CMK (cell line): ENCODE results near the gene ECE1.
"Not testable (repeated sequence)": the region's sequence is repeated elsewhere in the genome, so short reads cannot be mapped to it uniquely, and the experiment has no call there.

ENCODE experiments used
- DNase-seq: peaks from one replicate; pipeline ENCODE4 v3.0.0-alpha.2; 2010; ENCODE audit warnings: low read depth

Gene ECE1

DNA sequence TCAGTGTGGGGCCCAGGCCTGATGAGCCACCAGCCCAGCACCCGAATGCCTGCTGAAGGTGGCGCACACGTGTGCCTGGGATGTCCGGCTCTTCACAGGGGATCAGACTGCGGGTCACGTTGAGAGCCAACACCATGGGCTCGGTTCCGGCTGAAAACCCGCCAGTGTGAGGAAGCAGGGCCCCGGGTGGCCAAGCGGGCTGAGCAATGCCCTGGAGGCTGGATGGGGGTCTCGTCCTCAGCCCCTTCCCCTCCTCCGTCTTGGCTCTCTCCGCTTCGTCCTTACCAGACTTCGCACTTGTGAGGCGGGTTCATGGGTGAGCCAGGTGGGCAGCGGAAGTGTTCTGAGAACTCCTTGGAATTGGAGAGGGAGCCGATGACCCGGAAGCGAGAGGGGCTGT is 70.6 kb downstream of the ECE1 start:
- DNase-seq, result no peak

DNA sequence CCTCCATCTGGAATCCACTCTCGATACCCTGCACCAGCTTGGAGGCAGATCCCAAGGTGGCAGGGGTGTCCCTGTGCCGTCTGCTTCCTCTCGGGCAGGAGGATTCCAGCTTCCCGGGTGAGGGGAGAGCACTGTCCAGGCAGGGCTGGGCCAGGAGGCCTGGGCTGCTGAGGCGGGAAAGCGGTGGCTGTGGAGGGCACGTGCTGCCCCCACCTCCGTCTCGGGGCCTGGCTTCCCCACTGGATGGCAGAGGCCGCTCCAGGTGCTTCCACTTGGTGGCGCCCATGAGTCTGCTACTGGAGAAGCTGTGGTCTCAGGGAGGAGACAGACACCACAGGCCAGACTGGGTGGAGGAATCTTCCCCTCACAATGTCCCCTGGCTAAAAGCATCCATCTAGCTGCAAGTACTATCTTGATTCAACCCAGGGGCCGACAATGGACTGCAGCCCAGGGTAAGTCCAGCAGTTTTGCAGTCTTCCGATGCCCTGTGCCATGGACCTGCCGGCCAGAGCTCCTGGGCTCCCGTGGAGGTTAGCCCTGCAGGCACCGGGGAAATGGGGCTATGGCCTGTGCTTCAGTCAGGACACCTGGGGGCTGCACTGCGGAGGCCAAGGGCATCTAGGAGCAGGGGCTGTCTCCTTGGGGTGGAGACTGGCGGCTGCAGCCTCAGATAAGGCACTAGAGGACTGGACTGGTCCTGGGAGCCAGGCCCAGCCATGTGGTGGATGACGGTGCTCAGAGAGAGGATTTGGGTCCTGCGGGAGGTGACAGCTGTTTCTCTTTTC is 72.3 kb downstream of the ECE1 start:
- DNase-seq, result peak; percentile 25

DNA sequence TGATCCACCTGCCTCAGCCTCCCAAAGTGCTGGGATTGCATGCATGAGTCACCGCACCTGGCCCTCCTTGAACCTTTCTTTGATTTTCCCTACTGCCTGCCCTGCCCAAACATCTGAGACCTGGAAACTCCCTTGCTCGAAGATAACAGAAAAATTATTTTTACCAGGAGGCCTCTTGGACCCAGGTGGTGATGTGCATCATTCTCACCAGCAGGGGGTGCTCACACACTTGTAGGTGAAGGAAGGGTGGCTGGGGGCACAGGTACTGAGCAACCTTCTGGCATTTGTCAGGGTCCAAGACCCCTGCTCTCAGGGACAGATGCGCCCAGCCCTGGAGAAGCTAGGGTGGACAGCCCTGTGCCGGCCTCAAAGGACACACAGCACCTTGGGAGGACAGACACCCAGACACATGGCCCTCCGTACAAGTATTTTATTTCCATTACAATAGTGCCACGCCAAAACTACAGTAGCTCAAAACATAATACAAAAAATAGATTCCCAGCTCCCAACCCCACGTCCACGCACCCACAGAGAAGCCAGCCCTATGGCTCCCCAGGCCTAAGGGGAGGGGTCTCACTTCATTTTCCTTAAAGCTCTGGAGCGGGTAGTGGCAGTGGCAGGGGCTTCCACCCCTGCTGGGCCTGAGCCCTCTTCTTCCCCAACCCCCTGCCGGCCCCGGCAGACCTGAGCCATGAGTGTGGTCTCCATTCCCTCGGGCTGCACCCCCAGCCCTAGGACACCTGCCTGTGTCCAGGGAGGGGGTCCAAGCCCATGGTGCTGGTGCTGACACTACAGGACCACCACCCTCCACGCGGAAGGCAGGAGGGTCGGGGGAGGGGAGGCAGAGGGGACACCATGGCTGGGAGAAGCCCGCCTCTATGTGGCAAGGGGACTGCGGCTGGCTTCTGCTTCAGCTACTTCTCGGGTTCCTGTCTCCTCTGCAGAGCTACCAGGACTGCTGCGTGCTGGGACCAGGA is 73.1 kb downstream of the ECE1 start:
- DNase-seq, result peak; percentile 50

DNA sequence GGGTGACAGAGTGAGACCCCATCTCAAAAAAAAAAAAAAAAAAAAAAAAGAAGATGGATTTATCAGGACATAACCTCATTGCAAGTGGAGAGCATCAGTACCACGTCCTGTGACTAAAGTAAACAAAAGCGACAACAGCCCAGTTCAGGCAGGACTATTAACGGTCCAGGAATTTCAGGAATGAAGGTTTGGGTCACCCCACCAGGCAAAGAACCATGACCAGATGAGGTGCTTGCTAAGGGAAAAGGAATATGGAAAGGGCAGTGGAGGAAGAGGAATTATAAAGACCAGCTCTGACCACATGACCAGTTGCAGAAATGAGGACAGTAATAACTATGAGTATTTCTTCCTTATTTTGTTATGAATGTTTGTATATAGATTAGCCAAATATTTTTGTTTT is 78.1 kb downstream of the ECE1 start:
- no peak for DNase-seq

DNA sequence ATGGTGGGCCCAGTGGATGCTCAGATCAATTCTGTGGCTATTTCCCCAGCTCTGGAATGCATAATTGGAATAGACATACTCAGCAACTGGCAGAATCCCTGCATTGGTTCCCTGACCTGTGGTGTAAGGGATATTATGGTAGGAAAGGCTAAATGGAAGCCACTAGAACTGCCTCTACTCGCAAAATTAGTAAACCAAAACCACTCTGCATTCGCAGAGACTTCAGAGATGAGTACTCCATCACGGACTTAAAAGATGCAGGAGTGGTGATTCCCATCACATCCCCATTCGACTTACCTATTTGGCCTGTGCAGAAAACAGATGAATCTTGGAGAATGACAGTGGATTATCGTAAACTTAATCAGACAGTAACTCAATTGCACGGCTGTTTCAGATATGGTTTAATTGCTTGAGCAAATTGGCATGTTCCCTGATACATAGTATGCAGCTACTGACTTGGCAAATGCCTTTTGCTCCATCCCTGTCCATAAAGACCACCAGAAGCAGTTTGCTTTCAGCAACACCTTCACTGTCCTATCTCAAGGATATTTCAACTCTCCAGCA is 82.0 kb downstream of the ECE1 start:
- DNase-seq, result not testable (repeated sequence)

DNA sequence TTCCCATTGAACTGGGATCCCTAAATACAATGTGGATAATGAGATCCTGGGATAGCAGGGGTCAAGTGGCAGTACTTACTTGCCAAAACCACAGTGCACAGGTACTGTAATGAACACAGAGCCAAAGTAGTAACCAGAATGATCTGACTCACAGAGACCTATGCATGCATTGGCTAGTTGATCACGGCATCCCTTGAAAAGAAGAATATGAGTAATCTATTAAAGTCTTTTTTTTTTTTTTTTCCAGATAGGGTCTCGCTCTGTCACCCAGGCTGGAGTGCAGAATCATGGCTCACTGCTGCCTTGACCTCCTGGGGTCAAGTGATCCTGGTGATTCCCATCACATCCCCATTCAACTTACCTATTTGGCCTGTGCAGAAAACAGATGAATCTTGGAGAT is 84.1 kb downstream of the ECE1 start:
- no peak for DNase-seq

DNA sequence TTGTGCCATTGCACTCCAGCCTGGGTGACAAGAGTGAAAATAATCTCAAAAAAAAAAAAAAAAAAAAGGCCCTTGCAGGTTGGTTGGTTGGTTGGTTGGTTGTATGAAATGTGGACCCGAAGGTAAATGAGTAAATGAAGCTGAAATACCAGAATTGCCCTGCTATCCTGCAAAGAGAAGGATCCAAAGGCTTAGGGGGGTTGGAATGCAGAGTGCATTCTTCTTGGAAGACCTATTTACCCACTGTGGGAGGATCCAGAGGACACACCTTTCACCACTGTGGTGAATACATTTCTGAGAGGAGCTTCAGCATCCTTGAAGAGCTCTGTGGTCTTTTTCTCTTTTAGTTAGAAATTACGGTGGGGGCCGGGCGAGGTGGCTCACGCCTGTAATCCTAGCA is 84.8 kb downstream of the ECE1 start:
- no peak for DNase-seq

DNA sequence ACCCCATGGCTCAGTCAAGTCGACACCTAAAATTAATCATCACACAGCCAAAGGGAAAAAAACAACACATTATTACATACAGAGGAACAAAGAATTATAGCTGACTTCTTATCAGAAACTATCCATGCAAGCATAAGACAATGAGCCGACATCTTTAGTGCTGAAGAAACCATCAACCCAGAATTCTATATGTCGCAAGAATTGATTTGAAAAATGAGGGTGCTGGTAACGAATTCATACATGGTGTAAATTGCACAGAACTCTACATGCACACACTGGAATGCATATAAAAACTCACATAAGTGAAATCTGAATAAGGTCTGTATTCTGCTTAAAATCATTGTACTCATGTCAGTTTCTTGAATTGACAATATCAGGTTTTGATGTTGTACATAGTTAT is 88.6 kb downstream of the ECE1 start:
- no peak for DNase-seq

DNA sequence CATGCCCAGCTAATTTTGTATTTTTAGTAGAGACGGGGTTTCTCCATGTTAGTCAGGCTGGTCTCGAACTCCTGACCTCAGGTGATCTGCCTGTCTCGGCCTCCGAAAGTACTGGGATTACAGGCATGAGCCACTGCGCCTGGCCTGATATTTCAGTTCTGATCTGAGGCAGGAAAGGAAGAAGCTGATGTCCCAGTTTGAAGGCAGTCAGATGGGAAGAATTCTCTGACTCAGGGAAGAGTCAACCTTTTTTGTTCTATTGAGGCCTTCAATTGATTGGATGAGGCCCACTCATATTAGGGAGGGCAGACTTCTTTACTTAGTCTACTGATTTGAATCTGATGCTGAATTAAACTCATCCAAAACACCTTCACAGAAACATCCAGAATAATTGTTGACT is 89.0 kb downstream of the ECE1 start:
- not testable (repeated sequence) for DNase-seq

DNA sequence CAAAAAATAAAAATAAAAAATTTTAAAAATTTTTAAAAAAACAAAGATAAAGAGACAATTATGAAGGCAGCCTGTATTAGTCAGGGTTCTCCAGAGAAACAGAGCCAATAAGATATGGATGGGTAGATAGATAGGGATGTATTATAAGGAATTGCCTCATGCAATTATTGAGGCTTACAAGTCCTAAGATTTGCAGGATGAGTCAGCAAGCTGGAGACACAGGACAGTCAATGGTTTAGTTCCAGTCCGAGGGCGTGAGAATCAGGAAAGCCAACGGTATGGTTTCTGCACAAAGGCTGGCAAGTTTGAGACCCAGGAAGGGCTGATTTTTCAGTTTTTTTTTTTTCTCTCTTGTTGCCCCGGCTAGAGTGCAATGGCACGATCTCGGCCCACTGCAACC is 89.5 kb downstream of the ECE1 start:
- DNase-seq, result no peak

DNA sequence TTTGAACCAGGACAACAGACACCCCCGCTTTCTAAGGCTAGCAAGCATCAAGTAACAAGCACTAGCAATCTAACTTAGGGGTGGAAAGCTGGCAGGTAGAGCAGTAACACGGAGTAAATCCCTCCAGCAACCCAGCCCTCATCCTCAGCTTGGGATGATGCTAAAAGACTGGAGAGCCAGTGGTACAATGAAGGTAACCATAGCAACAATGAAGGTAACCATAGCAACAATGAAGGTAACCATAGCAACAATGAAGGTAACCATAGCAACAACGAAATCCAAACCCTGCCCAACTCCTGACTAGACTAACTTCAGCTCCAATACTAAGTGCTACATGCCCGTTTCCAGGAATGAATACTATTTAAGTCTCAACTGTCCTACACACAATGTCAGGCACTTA is 91.3 kb downstream of the ECE1 start:
- DNase-seq, result no peak

DNA sequence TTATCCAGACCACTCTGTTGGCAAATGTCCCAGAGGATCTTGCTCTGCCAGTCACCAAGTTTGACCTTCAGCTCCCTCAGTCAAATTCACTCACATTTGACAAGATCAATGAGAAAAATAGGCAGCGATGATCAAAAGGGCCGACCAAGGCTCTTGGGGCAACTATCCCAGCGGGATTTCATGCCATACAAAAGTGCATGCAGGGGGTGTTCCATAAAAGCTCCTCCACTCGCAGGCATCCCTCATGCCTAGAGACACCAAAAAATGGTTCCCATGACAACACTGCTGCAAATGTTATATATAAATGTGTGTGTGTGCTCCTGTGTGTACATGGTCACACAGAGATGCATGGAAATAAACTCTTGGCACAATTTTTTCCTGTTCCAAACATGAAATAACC is 97.4 kb downstream of the ECE1 start:
- no peak for DNase-seq

DNA sequence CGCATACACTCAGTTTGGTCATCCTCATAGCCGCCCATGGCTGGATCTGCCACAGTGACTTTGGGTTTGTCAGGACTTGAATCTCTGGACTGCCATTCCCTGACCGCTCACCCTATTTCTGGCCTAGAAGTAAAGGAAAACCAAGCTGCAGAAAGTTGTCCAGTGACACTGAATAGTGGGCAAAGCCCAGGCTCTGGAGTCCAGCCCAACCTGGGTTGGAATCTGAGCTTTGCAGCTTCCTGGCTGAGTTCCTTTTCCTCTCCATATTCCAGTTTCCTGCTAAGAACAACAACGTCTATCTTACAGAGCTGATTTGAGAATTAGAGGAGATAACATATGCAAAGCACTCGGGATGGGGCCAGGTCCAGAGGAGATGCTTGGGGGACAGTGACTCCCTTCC is 98.0 kb downstream of the ECE1 start:
- DNase-seq, result no peak

DNA sequence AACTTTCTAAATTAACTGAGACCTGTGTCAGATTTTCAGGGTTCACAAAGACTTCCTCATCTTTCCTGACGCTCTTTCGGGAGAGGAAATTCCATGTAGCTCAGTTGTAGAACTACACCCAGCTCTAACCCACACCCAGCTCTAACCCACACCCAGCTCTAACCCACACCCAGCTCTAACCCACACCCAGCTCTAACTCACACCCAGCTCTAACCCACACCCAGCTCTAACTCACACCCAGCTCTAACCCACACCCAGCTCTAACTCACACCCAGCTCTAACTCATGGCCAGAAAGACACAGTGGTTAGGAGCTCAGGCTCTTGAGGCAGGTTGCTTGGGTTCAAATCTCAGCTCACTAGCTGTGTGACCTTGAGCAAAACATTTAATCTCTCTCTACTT is 99.5 kb downstream of the ECE1 start:
- DNase-seq, result not testable (repeated sequence)

DNA sequence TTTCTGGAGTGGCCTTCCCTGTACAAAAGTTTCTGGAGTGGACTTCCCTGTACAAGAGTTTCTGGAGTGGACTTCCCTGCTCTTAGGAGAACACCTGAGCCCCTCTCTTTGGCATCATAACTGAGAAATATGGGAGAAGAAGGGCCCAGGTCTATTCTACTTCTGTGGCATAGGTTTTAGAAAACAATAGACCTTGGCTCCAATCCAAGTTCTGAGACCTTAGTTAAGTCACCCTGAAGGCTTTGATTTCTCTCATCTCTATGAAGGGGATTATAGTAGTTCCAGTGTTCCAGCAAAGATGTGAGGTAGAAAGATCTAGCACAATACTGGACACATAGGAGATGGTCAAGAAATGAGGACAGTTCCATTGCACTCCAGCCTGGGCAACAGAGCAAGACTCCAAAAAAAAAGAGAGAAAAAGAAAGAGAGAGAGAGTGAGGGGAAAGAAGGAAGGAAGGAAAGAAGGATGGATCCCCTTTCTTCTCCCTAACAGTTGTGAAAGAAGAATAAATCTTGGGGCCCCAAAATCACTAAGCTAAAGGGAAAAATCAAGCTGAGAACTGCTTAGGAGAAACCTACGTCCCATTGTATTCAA is 100.3 kb downstream of the ECE1 start:
- DNase-seq, result no peak

DNA sequence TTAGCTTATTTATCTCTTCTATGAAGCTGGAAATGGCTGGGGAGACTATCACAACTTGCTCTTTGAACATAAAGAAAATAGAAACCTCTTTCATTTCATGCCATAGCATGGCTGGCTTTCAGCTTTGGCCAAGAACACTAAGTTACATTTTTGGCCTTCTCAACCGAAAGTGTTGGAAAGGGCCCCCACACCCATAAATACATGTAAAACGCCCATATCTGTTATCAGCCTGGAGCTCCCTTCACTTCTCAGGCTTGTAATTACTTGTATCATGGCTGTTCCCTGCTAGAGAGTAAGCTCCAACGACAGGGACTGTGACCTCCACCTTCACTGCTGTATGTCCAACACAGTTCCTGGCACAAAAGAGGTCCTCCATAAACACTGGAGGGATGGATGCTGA is 100.8 kb downstream of the ECE1 start:
- no peak for DNase-seq

DNA sequence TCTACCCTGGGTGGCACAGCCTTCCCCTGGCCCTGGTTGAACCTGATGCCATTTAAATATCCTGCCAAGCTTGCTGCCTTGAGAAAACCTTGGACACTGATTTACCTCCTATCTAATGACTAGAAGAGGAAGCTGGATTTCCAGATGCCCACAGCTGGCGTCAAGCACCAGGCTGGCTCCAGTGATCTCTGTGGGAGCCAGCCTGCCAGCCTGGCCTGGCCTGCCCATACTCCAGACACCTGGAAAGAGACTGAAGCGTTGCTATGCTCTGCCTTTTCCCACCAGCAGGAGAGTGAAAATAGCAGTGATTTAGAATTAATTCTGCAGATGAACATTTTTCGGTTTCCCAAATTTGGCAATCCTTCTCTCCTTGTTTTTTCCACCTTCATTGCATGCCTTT is 102.0 kb downstream of the ECE1 start:
- DNase-seq, result no peak

DNA sequence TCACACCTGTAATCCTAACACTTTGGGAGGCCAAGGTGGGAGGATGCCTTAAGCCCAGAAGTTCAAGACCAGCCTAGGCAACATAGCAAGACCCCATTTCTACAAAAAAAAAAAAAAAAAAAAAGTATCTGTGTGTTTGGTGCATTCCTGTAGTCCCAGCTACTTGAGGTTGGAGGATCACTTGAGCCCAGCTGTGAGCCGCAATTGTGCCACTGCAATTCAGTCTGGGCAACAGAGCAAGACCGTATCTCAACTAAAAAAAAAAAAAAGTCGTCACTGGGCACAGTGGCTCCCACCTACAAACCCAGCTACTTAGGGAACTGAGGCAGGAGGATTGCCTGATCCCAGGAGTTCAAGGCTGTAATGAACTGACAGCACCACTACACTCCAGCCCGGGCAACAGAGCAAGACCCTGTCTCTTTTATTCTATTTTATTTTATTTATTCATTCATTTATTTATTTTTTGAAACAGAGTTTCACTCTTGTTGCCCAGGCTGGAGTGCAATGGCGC is 105.0 kb downstream of the ECE1 start:
- DNase-seq, result no peak

DNA sequence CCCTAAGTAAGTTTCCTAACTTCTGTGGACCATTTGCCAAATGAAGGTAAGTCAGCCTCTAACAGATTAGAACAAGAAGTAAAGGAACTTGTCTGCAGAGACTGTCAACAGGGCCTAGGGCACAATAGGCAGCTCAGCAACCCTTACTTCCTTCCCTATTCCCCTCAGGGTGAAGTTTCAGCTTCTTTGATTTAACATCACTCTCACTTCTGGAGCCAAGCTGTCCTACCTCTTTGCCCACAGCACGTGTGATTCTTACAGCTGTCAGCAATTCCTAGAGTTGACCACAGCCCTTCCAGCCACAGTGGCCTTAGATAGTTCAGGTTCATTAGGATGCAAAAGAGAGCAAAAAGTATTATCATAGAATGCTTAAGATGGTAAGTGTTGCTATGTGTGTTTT is 106.0 kb downstream of the ECE1 start:
- no peak for DNase-seq

DNA sequence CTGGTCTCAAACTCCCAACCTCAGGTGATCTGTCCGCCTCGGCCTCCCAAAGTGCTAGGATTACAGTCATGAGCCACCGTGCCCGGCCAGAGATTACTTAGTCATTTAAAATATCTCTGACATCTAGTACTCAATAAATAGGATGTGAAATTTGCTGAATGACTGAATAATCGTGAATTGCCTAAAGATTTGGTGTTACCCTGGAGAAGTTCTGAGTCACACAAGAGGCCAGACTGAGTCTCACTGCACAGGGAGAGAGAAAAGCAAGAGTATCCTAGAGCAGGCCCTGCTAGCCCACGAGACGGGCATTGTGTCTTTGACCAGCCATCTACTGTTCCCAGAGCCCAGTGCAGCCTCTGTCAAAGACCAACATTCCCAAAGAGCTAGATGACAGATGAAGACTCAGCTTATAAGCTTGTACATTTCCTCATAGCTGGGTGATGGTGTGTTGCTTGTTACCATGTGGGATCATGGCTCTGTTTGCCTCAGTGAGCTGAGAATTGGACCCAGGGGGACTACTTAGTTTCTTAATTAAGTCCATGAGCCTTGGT is 108.0 kb downstream of the ECE1 start:
- no peak for DNase-seq

DNA sequence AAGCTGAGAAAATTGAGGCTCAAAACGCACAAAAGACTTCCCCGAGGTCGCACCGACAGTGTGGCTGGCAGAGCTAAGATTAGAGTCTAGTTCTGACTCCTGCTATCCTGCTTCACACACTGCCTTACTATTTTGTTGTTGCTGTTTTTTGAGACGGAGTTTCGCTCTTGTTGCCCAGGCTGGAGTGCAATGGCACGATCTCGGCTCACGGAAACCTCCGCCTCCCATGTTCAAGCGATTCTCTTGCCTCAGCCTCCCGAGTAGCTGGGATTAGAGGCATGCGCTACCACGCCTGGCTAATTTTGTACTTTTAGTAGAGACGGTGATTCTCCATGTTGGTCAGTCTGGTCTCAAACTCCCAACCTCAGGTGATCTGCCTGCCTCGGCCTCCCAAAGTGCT is 112.0 kb downstream of the ECE1 start:
- not testable (repeated sequence) for DNase-seq
